Measurements from ENCODE around the gene LMAN1. TPM values are rescaled to one million over a fixed set of nuclear protein-coding genes. Genes with fewer than 3 reads are reported as not detected.

LMAN1 gene, protein sequence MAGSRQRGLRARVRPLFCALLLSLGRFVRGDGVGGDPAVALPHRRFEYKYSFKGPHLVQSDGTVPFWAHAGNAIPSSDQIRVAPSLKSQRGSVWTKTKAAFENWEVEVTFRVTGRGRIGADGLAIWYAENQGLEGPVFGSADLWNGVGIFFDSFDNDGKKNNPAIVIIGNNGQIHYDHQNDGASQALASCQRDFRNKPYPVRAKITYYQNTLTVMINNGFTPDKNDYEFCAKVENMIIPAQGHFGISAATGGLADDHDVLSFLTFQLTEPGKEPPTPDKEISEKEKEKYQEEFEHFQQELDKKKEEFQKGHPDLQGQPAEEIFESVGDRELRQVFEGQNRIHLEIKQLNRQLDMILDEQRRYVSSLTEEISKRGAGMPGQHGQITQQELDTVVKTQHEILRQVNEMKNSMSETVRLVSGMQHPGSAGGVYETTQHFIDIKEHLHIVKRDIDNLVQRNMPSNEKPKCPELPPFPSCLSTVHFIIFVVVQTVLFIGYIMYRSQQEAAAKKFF
- total RNA-seq (2022) (159 and 174 TPM in 2 replicates), Bru-seq, nascent RNA (percentile 94 among the genes with signal in this experiment), BruChase-seq, experiment 1, labeled RNA remaining after a 6-hour chase (percentile 97 among the genes with signal in this experiment), BruChase-seq, experiment 2, labeled RNA remaining after a 2-hour chase (percentile 95 among the genes with signal in this experiment)
- long read RNA-seq, full-length matches to known transcripts: 110 of 138 reads
- long read RNA-seq, partial matches to known transcripts: 13 of 138 reads
- long read RNA-seq, other reads (novel, unspliced or antisense): 15 of 138 reads

- CTCF ChIA-PET: interaction anchor here (1.0 to 1.5 kb wide), 3 partner anchors 30 to 50 kb away, joined by 3 to 12 read pairs (median 5); no protein-coding TSS in a partner anchor
- H3K4me3 Mint-ChIP-seq (ENCODE audit: low read depth, unreplicated experiment): peak within 1 kb of the TSS; percentile 89
- TF ChIP-seq, protein P1, sequence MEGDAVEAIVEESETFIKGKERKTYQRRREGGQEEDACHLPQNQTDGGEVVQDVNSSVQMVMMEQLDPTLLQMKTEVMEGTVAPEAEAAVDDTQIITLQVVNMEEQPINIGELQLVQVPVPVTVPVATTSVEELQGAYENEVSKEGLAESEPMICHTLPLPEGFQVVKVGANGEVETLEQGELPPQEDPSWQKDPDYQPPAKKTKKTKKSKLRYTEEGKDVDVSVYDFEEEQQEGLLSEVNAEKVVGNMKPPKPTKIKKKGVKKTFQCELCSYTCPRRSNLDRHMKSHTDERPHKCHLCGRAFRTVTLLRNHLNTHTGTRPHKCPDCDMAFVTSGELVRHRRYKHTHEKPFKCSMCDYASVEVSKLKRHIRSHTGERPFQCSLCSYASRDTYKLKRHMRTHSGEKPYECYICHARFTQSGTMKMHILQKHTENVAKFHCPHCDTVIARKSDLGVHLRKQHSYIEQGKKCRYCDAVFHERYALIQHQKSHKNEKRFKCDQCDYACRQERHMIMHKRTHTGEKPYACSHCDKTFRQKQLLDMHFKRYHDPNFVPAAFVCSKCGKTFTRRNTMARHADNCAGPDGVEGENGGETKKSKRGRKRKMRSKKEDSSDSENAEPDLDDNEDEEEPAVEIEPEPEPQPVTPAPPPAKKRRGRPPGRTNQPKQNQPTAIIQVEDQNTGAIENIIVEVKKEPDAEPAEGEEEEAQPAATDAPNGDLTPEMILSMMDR (IDR thresholded peaks at IDR 0.05; ENCODE audit: unreplicated experiment): no peak
- peak; percentile 99 for DNase-seq
- peak within 1 kb of the TSS; percentile 97 for H3K27ac Mint-ChIP-seq (ENCODE audit: unreplicated experiment)
- peaks cover 13% of the 10 kb centered on the region for H3K27me3 Mint-ChIP-seq (ENCODE audit: unreplicated experiment)
- intact Hi-C loops (cut with micrococcal nuclease; ENCODE audit: unreplicated experiment): no loop called here
- no TSS peak for BruUV-seq (replicated peaks)
- peaks cover 34% of the 10 kb centered on the region for H3K36me3 Mint-ChIP-seq (ENCODE audit: insufficient read depth, unreplicated experiment)
- peaks cover 13% of the 10 kb centered on the region for H3K4me1 Mint-ChIP-seq (ENCODE audit: low read depth, unreplicated experiment)
- no peaks in the 10 kb centered on the region for H3K9me3 Mint-ChIP-seq (ENCODE audit: low read depth, unreplicated experiment)
Observed at GRCh38 chr18:59358712-59359575, at the start of gene LMAN1. LMAN1 (minus strand) TSS chr18:59359265; CDS start chr18:59359244, 21 bp downstream.

GRCh38 chr18:59402432-59403090 is 43.5 kb upstream of the LMAN1 start:
- BruUV-seq (replicated peaks): no TSS peak
- CTCF ChIA-PET: interaction anchor here (0.5 to 2.2 kb wide), 24 partner anchors 8 to 634 kb away, joined by 3 to 117 read pairs (median 4); partner anchors contain the start of gene LMAN1
- DNase-seq: peak; percentile 89
- Mint-ChIP-seq H3K4me3 (ENCODE audit: low read depth, unreplicated experiment) (no peak overlapping the region), H3K9me3 (ENCODE audit: low read depth, unreplicated experiment) (no peaks in the 10 kb centered on the region), H3K4me1 (ENCODE audit: low read depth, unreplicated experiment) (no peaks in the 10 kb centered on the region), H3K27me3 (ENCODE audit: unreplicated experiment) (no peaks in the 10 kb centered on the region), H3K36me3 (ENCODE audit: insufficient read depth, unreplicated experiment) (no peaks in the 10 kb centered on the region), H3K27ac (ENCODE audit: unreplicated experiment) (no peak overlapping the region)
- TF ChIP-seq, protein P1 (IDR thresholded peaks at IDR 0.05; ENCODE audit: unreplicated experiment): peak; percentile 98
- intact Hi-C loops (cut with micrococcal nuclease; ENCODE audit: unreplicated experiment): loop anchor here (2.0 kb wide), 3 partner anchors 94 to 318 kb away; no protein-coding TSS in a partner anchor

DNA sequence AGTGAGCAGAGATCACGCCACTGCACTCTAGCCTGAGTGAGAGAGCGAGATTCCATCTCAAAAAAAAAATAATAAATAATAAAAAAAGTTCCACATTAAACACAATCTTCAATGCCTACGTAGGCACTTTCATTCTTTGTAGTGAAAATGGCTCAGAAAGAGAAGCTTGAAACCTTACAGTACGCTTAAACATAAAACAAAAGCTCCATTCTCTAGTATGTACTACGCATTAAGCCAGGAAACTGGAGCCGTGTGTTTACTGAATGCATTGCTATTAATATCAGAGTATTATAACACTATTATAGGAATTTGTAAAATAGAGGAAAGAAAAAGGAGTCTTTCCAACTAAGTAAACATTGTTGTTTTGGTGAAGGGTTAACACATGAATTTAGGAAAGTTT is 41.3 kb upstream of the LMAN1 start:
- no peak for DNase-seq
- CTCF ChIA-PET: interaction anchor here (1.5 kb wide), 1 partner anchor 93 kb away, joined by 5 read pairs; no protein-coding TSS in a partner anchor
- no peaks in the 10 kb centered on the region for H3K9me3 Mint-ChIP-seq (ENCODE audit: low read depth, unreplicated experiment)
- TF ChIP-seq, protein P1 (IDR thresholded peaks at IDR 0.05; ENCODE audit: unreplicated experiment): no peak
- H3K36me3 Mint-ChIP-seq (ENCODE audit: insufficient read depth, unreplicated experiment): no peaks in the 10 kb centered on the region
- no peak overlapping the region for H3K4me3 Mint-ChIP-seq (ENCODE audit: low read depth, unreplicated experiment)
- H3K27me3 Mint-ChIP-seq (ENCODE audit: unreplicated experiment): peaks cover 10% of the 10 kb centered on the region
- no peaks in the 10 kb centered on the region for H3K4me1 Mint-ChIP-seq (ENCODE audit: low read depth, unreplicated experiment)
- intact Hi-C loops (cut with micrococcal nuclease; ENCODE audit: unreplicated experiment): no loop called here
- H3K27ac Mint-ChIP-seq (ENCODE audit: unreplicated experiment): no peak overlapping the region
- no TSS peak for BruUV-seq (replicated peaks)
